ENCODE data around the gene NYNRIN.
"Not testable (repeated sequence)": the region's sequence is repeated elsewhere in the genome, so short reads cannot be mapped to it uniquely, and the experiment has no call there.

The NYNRIN gene

GRCh38 chr14:24398653-24399446 is at the start of gene NYNRIN:
NYNRIN (plus strand) TSS chr14:24399003; CDS start chr14:24399247, 244 bp downstream.
- peak within 1 kb of the TSS; percentile 36 to 74 (median 63) for H3K4me3 ChIP-seq
- peak within 1 kb of the TSS in 20 of 21 experiments; percentile 42 to 92 (median 80) for H3K27ac ChIP-seq

- Histone ChIP-seq H3K4me3 (no peak overlapping the region), H3K27ac (no peak overlapping the region)
These were observed 49.1 kb upstream of the NYNRIN start for GRCh38 chr14:24349742-24350141.

- no peak overlapping the region for H3K27ac ChIP-seq
- no peak overlapping the region for H3K4me3 ChIP-seq
These were observed 47.3 kb upstream of the NYNRIN start for GRCh38 chr14:24351517-24351916.

- Histone ChIP-seq H3K27ac (peak overlapping the region in 15 of 21 experiments; percentile 7 to 64 (median 42)), H3K4me3 (no peak overlapping the region)
These were observed 45.0 kb upstream of the NYNRIN start for GRCh38 chr14:24353559-24354481.

DNA sequence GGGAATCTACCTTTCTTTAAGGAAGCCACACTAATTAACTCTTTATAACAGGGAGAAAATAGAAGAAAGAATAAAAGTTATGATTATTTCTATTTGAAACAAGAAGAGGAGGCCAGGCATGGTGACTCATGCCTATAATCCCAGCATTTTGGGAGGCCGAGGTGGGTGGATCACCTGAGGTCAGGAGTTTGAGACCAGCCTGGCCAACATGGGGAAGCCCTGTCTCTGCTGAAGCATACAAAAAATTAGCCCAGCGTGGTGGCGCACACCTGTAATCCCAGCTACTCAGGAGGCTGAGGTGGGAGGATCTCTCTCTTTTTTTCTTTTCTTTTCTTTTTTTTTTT is 44.3 kb upstream of the NYNRIN start:
- H3K4me3 ChIP-seq = not testable (repeated sequence)
- peak overlapping the region in 15 of 21 experiments; percentile 18 to 64 (median 42) for H3K27ac ChIP-seq

GRCh38 chr14:24355009-24355408 is 43.8 kb upstream of the NYNRIN start:
- Histone ChIP-seq H3K4me3 (no peak overlapping the region), H3K27ac (peak overlapping the region in 4 of 21 experiments; percentile 29 to 62 (median 55))

- no peak overlapping the region for H3K27ac ChIP-seq
- no peak overlapping the region for H3K4me3 ChIP-seq
These were observed 42.6 kb upstream of the NYNRIN start for GRCh38 chr14:24356208-24356607.

- Histone ChIP-seq H3K4me3 (no peak overlapping the region), H3K27ac (no peak overlapping the region)
These were observed 38.5 kb upstream of the NYNRIN start for GRCh38 chr14:24360281-24360680.

- no peak overlapping the region for H3K4me3 ChIP-seq
- H3K27ac ChIP-seq = no peak overlapping the region
These were observed 37.5 kb upstream of the NYNRIN start for GRCh38 chr14:24361326-24361725.

- no peak overlapping the region for H3K4me3 ChIP-seq
- peak overlapping the region in 2 of 21 experiments; percentile 58 to 61 for H3K27ac ChIP-seq
These were observed 36.4 kb upstream of the NYNRIN start for GRCh38 chr14:24362241-24362960.

GRCh38 chr14:24363401-24363800 is 35.4 kb upstream of the NYNRIN start:
- Histone ChIP-seq H3K27ac (no peak overlapping the region), H3K4me3 (no peak overlapping the region)

GRCh38 chr14:24364841-24365240 is 34.0 kb upstream of the NYNRIN start:
- Histone ChIP-seq H3K4me3 (no peak overlapping the region), H3K27ac (peak overlapping the region in 16 of 21 experiments; percentile 73 to 94 (median 85))

DNA sequence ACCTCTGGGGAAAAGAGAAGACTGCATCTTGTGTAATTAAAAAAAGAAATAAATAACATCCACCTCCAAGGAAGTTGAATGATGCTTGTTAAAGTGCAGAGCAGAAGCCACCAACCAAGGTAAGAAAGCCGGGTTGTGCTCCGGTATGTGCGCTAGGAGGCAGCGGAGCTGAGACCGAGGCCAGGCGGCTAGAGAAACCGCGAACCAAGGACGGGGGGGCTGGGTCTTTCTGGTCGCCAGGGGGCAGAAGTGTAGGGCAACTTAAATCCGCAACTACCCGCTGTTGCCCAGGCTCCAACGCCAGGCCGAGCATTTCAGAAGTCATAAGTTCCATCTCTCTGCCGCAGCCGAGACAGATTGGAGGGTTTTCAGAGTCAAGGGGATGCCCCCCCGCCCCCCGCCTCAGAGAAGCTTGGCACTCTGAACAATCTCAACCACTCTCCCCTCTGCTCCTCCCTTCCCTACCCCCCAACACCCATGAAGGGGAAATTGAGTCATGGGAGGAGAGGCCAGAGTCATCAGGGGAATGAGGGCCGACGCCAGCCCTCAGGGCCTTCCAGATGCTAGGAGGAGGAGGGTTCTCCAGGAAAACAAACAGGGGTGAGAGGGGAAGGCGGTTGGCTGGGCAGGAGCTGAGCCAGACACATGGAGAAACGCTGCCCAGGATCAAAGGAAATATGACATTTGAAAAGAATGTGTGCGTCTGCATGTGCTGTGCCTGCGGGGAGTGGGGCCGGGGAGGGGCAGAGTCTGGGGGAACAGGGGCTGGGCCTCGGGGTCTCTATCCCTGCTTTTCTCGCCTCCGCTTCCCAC is 33.0 kb upstream of the NYNRIN start:
- peak overlapping the region in 20 of 21 experiments; percentile 72 to 98 (median 85) for H3K27ac ChIP-seq
- H3K4me3 ChIP-seq = peak overlapping the region in 6 of 7 experiments; percentile 3 to 52 (median 39)

DNA sequence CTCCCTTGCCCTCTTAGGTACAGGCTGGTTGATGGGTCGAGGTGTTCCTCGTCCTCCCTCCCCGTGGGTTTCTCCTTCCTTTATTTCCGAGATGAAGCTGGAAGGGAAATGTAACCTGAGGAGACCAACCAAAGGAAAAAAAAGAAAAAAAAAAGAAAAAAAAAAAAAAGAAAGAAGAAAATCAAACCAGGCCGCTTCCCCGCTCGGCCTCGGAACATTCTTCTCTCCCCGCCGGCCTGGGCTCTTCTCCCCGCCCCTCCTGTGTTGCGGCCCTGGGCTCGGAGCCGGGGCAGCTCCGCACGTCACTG is 32.4 kb upstream of the NYNRIN start:
- H3K27ac ChIP-seq = peak overlapping the region in 20 of 21 experiments; percentile 72 to 98 (median 85)
- H3K4me3 ChIP-seq = peak overlapping the region; percentile 3 to 52 (median 40)

- Histone ChIP-seq H3K4me3 (peak overlapping the region; percentile 10 to 52 (median 40)), H3K27ac (peak overlapping the region; percentile 56 to 98 (median 84))
These were observed 31.9 kb upstream of the NYNRIN start for GRCh38 chr14:24366721-24367513.

DNA sequence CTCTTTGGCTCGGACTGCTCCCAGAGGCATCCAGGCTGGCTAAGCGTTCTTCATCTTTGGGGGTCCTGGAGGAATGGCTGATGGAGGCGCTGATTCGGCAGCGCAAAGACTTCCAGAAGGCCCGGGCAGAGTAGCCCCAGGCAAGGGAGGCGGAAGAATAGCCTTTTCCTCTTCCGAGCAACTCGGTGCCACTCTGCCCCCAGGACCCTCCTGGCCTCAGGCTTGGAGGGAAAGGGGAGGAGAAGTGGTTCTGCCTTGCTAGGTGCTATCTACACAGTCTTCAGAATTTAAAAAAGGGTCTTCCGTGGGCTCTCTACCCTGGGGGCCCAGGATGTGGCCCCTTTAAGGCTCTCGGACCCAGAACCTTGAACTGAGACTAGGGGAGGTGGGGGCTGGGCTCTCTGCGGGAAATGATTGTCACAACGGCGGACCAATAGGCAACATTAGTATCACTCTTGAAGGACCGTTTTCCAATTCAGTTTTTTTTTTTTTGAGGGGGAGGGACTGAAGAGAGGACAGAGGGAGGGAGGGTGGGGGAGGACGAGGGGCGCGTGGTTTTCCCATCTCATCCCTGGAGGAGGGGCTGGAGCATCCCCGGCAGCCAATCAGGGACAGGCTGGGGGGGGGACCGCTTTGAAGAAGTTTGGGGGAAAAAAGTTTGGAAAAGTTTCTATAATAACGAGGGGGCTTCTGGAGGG is 31.1 kb upstream of the NYNRIN start, which contains the start of gene NFATC4:
Gene NFATC4, plus strand, starts transcription at position 671 of the 698 bp plus-strand sequence. CDS start 157 bp downstream, outside the sequence.
- Histone ChIP-seq H3K27ac (peak within 1 kb of the TSS; percentile 56 to 98 (median 86)), H3K4me3 (peak within 1 kb of the TSS; percentile 34 to 52 (median 41))

DNA sequence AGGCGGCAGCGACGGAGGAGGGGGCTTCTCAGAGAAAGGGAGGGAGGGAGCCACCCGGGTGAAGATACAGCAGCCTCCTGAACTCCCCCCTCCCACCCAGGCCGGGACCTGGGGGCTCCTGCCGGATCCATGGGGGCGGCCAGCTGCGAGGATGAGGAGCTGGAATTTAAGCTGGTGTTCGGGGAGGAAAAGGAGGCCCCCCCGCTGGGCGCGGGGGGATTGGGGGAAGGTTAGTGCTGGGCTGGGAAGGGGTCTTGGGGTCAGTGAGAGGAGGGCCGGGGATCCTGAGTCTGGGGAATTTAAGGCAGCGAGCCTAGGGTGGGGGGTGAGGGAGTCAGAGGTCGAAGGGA is 30.6 kb upstream of the NYNRIN start:
- Histone ChIP-seq H3K27ac (peak overlapping the region in 20 of 21 experiments; percentile 62 to 98 (median 86)), H3K4me3 (peak overlapping the region; percentile 34 to 52 (median 41))

All from skin epidermis (tissue), 12 donors.